GM12892 (cell line): ENCODE measurements around the gene FAM89B.

ENCODE experiments used
- POLR2A ChIP-seq: IDR thresholded peaks from 2 replicates; pipeline ENCODE4 v1.6.1; 2011; ENCODE audit warnings: low read depth, low read length, control low read depth
- POLR2AphosphoS5 ChIP-seq: IDR thresholded peaks from 2 replicates; pipeline ENCODE4 v1.6.1; 2011; ENCODE audit warnings: low read depth, low read length, control low read depth
- TAF1 ChIP-seq: IDR thresholded peaks from 2 replicates; pipeline ENCODE4 v1.6.1; 2011; ENCODE audit warnings: low read depth, mild to moderate bottlenecking, control low read depth, low read length, borderline replicate concordance

DNA sequence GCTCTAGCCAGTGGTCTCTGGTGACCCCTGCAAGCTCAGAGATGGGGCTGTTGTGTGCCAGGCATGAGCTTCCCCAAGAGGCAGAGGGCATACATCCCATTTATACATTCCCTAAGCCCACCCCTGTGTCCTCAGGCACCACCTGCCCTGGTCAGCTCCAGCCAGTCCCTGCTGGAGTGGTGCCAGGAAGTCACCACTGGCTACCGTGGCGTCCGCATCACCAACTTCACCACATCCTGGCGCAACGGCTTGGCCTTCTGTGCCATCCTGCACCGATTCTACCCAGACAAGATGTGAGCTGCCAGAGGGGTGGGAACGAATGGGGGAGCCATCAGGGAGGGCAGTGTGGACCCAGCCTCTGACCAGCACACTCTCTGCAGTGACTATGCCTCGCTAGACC, 11.8 kb downstream of the FAM89B start:
- TF ChIP-seq POLR2A, result no peak
- TF ChIP-seq TAF1, result no peak
- TF ChIP-seq POLR2AphosphoS5, result no peak
